Measurements from ENCODE around the gene SSR2.

SSR2 gene

GRCh38 chr1:156064615-156065014 lies 43.9 kb upstream of the SSR2 start:
- no peak for DNase-seq (ENCODE audit: low read depth)
- no peak overlapping the region for H3K4me3 ChIP-seq (ENCODE audit: low read depth, low read length)
- TF ChIP-seq, protein P1, sequence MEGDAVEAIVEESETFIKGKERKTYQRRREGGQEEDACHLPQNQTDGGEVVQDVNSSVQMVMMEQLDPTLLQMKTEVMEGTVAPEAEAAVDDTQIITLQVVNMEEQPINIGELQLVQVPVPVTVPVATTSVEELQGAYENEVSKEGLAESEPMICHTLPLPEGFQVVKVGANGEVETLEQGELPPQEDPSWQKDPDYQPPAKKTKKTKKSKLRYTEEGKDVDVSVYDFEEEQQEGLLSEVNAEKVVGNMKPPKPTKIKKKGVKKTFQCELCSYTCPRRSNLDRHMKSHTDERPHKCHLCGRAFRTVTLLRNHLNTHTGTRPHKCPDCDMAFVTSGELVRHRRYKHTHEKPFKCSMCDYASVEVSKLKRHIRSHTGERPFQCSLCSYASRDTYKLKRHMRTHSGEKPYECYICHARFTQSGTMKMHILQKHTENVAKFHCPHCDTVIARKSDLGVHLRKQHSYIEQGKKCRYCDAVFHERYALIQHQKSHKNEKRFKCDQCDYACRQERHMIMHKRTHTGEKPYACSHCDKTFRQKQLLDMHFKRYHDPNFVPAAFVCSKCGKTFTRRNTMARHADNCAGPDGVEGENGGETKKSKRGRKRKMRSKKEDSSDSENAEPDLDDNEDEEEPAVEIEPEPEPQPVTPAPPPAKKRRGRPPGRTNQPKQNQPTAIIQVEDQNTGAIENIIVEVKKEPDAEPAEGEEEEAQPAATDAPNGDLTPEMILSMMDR (IDR thresholded peaks at IDR 0.05; ENCODE audit: insufficient read depth, low read depth, low read length, missing control alignments): no peak

GRCh38 chr1:156063997-156064285 lies 43.2 kb upstream of the SSR2 start:
- DNase-seq (ENCODE audit: low read depth): no peak
- TF ChIP-seq, protein P1 (IDR thresholded peaks at IDR 0.05; ENCODE audit: insufficient read depth, low read depth, low read length, missing control alignments): no peak
- no peak overlapping the region for H3K4me3 ChIP-seq (ENCODE audit: low read depth, low read length)

- TF ChIP-seq, protein P1 (IDR thresholded peaks at IDR 0.05; ENCODE audit: insufficient read depth, low read depth, low read length, missing control alignments): no peak
- DNase-seq (ENCODE audit: low read depth): no peak
Measured at GRCh38 chr1:156062189-156062588, 41.4 kb upstream of the SSR2 start.

GRCh38 chr1:156060937-156061636 lies 40.3 kb upstream of the SSR2 start, which contains the start of gene RAB25:
Gene RAB25, plus strand, starts transcription at chr1:156061160. Its CDS starts 241 bp downstream, at chr1:156061401.
- TF ChIP-seq, protein P1 (IDR thresholded peaks at IDR 0.05; ENCODE audit: insufficient read depth, low read depth, low read length, missing control alignments): no peak
- DNase-seq (ENCODE audit: low read depth): no peak
- H3K4me3 ChIP-seq (ENCODE audit: low read depth, low read length): no peak within 1 kb of the TSS

More at GRCh38 chr1:156062189-156062588, 41.4 kb upstream of the SSR2 start:
- no peak overlapping the region for H3K4me3 ChIP-seq (ENCODE audit: low read depth, low read length)

DNA sequence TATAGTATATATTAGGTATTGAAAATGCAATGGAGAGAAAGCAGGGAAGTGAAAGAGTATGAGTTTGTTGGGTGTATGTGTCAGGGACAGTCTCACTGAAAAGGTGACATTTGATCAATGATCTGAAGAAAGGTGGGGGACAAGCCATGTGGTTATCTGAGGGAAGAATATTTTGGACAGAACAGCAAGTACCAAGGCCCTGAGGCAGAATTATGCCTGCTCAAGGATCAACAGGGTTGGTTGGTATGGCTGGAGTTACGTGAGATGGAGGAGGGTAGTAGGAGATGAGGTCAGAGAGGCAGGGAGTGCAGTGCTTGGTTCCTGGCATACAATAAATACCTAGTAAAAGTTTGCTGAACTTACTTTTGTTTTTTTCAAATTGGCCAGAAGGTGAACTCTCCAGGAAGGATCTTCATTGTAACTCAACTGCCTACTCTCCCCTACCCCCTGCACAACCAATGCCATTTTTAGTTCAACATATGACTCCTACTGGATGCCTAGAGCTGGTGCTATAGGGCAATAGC lies 35.6 kb upstream of the SSR2 start:
- no peak for DNase-seq (ENCODE audit: low read depth)
- TF ChIP-seq, protein P1 (IDR thresholded peaks at IDR 0.05; ENCODE audit: insufficient read depth, low read depth, low read length, missing control alignments): no peak
- no peak overlapping the region for H3K4me3 ChIP-seq (ENCODE audit: low read depth, low read length)

- TF ChIP-seq, protein P1 (IDR thresholded peaks at IDR 0.05; ENCODE audit: insufficient read depth, low read depth, low read length, missing control alignments): no peak
- H3K4me3 ChIP-seq (ENCODE audit: low read depth, low read length): peak overlapping the region; percentile 94
- peak; percentile 21 for DNase-seq (ENCODE audit: low read depth)
Measured at GRCh38 chr1:156055281-156056048, 34.7 kb upstream of the SSR2 start.

Data from GM12865 (cell line).